Stimulated activated naive CD4-positive, alpha-beta T cell treated with Interleukin-2 at 50 U/mL for 16 hours (primary cell): ENCODE measurements around the gene RUNDC3A.

Source experiments
- DNase-seq: peaks from one replicate; lab custom pipeline; 2025; lab: John Stamatoyannopoulos, UW

The RUNDC3A gene

DNA sequence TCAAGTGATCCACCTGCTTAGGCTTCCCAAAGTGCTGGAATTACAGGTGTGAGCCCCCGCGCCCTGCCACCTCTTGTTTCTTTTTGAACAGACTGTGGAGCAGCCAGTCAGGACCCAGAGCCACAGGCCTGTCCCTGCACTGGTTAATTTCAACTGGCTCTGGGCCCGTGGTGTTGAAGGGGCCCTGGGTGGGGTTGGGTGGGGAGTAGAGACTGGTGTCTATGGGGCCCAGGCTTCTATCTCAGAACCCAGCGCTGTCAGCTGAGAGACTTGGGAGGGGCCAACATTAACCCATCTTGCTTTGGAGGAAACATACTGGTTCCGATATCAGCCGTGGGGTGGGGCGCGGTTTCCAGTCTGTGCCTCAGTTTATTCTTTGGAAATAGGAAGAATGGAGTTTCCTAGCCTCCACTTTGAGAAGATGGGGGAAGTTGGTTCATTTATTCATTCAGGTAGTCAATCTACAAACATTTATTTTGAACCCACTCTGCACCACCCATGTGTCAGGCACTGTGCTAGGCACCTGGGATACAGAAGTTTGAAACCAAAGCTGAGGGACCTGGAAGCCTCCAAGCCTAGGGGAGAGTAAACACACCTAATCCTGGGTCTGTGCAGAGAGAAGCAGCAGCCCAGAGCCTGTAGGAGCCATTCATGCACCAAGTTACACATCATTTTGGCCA is 24.9 kb upstream of the RUNDC3A start:
- DNase-seq: no peak

DNA sequence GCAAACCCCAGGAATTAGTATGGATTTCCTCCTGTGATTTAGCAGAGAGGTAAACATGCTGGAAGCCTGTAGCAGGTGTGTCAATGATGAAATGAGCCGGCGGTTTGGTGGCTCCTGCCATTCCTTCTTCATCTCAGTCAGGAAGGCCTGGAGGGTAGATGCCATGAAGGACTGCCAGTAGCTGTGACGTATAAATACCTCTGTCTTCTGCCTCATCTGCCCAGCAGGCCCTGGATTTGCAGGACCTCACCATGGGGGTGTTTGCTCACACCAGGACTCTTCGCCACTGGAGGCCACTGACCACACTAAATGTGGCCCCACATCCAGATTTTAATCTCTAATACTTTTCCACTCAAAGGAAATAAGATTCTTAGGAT is 24.4 kb upstream of the RUNDC3A start:
- no peak for DNase-seq

DNA sequence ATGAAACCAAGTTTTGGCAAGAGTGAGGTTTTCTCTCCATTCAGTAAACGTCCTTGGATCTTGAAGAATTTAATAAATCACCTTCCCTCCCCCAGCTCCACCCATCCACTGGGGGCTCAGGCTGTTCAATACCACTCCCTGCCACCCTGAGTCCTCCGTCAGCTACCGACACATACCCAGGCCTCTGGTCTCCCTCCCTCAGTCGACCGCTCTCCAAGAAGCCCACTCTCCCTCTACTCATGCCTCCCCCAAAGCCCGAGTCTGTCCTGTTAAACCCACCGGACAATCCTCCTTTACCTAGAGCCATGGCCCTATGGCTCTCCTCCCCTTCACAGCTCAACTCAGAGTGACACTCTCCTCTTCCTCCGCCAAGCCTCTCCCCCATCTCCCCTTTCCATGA is 20.8 kb upstream of the RUNDC3A start:
- DNase-seq: no peak

DNA sequence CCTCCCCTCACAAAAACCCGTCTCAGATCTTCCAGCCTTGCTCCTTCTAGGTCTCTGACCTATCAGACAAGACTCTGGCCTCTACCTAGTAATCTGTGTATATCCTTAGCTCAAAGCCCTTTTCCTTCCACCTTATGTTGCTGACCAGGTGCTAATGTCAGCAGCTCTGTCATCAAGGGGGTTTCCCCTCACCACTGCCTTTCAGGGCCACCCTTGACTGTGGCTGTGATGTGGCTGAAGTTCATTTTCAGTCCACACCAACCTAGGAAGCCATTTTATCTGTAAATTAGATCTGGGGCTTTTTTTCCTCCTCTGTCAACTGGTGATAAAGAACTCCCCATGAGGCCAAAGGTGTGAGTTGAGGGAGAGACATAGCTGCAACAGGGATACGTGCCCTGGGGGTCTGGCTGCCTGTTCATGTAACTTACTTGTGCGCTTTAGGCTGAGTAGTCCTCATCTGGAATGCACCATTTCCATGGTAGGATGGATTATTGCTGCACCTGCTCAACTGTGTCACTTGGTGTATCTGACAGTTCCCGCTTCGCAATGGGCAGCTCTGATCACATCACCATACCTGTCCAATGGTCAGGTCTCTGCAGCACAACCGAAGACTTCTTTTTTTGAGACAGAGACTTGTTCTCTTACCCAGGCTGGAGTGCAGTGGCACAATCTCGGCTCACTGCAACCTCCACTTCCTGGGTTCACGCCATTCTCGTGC is 14.7 kb upstream of the RUNDC3A start:
- DNase-seq: no peak

DNA sequence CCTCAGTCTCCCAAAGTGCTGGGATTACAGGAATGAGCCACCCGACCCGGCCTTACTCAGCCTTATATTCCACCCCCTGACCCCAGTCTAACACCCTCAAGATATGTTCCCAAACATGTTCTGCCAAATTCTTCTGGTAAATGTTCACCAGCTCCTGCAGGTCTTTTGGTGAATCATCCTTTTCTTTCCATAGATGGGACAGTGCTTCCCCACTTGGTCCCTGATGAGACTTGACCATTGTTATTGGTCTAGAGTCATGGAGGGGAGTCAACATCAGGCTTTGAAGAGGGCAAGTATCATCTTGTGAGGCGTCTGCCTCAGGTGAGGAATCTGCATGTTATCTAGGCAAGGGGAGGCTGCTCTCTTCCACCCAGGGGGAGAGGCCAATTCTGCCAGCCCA is 10.4 kb upstream of the RUNDC3A start:
- DNase-seq: no peak

DNA sequence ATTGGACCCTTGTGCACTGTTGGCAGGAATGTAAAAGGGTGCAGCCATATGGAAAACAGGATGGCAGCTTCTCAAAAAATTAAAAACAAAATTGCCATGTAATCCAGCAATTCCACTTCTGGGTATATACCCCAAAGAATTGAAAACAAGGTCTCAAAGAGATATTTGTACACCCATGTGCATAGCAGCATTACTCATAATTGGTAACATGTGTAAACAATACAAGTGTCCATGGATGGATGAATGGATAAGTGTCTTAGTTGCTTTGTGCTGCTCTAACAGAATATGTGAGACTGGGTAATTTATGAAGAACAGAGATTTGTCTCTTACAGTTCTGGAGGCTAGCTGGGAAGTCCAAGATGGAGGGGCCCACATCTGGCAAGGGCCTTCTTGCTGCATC is 3.8 kb upstream of the RUNDC3A start:
- DNase-seq: no peak

DNA sequence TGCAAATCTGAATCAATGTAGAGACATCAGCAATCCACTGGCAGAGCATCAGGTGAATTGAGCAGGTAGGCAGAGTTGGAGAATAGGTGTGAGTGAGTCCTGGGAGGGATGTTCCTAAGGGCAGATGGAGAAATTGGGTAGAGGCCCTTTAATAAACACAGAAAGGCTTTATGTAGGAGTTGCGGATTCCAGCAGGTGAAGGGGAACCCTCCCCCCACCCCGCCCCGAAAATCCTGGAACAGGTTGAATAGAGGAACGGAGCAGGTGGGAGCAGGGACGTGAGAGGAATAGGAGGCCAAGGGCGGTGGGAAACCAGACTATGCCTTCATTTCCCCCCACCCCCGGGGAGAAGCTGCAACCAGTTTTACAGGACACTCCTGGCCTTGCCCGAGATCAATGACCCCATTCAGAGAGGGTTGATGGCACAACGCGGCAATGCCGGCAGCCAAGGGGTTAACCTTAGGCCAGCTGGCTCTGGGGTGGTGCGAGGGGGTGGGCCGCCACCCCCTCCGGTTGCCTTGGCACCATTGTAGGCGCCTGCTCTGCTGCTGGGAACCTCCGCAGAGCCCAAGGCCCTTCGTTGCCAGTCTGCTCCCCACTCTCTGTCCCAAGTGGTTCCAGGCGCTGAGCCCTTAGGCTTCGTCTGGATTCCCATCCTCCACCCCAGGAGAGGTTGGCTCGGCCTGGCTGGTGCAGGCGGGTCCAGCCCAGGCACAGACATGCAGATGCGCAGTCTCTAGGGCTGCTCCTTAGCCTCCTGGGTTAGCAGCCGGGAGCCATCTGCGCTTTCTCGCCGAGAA is 814 bp upstream of the RUNDC3A start:
- DNase-seq: no peak

DNA sequence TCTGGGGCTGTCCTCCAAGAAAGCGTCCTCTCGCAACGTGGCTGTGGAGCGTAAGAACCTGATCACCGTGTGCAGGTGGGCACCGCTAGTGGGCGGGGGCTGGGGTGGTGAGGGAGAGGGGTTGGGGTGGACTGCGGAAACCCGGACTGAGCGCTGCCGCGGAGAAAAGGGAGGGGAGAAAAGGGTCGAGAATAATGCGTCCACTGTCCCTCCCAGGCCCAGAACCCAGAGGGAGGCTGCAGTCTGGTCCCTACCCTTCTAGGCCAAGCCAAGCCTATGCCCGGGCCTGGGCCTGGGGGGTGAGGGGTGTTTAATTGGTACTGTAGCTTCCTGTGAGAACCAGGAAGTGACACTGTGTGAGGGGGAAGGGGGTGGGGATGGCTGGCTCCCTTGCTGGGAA is 464 bp downstream of the RUNDC3A start:
- no peak for DNase-seq

DNA sequence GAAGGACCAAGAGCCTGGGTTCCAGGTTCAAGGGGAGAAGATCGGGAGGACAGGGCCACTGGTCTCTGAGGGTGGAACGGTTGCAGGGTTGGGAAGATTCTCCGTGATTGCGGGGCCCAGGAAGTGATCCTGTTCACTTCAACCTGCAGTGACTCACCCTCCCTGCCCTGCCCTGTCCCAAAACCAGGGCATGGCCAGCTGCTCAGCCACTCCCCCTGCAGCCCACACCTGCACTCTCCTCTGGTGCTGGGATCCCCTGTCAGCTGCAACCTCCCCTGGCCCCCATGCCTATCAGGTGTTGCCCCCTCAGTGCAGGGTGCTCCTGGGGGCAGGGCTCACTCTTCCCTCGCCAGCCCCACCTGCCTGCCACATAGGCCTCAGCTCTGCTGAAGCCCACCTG is 1.1 kb downstream of the RUNDC3A start:
- DNase-seq: no peak

DNA sequence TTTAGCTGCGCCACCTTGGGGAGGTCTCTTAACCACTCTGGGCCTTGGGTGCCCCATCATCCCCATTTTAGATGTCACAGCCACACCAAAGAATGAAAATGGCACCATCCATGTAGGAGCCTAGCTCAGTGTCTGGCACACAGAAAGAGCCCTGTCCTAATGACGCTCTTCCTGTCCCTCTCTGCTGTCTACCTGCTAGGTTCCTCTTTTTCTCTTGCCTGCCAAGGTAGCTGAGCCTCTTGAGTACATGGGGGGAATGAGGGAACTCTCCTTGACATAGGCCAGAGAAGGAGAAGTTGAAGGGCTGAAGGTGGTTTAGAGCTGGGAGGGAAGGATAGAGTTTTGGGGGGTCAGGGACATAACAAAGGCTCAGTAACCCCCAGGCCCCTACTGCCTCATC is 1.8 kb downstream of the RUNDC3A start:
- no peak for DNase-seq

DNA sequence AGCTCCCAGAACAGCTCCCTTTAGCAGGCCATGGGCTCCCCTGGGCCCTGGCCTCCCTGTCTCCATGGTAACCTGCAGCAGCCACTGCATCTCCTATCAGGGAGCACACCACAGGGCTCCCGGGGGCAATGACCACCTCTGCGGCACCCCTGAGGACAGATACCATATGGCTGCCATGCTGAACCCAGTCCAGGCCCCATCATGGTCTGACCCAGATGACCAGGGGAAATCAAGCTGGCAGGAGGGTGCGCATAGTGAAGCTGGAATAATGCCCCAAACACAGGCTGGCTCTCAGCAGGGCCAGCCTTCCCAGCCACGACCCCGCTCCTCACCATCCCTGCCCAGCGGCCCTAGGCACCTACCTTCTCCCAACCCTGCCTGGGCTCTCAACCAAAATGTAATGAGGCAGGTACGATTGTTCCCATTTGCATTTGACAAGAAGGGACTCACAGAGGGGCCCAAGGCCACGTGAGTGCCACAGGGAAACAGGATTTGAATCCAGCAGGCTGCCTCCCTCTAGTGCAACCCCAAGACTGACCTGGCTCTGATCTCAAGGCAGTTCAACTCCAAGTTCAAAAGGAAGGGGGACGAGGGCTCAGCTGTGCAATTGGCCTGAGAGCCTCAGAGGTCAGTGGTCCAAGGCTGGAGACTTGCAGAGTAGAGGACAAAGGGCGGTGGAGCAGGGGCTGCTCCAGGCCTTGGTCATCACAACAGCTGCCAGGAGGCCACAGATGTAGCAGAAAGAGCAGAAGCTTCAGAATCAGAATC is 2.4 kb downstream of the RUNDC3A start:
- DNase-seq: no peak

DNA sequence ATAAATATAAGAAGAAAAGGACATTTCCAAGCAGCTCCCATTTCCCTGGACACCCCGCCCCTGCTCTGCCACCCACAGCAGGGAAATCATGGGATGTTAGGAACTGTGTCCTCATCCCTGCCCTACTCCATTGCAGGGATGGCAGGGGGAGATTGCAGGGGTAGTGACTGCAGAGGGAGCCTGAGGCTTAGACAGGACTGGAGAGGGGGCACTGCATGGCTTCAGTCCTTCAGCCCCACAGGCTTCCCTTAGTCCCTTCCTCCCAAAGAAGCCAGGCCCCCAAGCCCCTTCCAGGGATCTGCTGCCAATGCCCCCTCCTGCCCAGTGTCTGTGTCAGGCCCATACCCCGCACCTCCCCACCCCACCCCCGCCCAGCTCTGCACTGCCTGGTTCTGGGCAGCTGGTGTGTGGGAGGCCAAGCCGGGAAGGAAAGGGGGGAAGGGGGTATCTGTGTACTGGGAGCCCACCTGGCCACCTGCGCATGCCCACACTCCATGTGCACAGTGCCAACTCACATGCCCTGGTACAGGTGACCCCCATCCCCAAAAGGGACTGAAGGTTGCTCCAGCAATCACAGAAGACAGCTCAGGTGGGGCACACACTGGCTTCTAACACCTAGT is 3.3 kb downstream of the RUNDC3A start:
- no peak for DNase-seq

DNA sequence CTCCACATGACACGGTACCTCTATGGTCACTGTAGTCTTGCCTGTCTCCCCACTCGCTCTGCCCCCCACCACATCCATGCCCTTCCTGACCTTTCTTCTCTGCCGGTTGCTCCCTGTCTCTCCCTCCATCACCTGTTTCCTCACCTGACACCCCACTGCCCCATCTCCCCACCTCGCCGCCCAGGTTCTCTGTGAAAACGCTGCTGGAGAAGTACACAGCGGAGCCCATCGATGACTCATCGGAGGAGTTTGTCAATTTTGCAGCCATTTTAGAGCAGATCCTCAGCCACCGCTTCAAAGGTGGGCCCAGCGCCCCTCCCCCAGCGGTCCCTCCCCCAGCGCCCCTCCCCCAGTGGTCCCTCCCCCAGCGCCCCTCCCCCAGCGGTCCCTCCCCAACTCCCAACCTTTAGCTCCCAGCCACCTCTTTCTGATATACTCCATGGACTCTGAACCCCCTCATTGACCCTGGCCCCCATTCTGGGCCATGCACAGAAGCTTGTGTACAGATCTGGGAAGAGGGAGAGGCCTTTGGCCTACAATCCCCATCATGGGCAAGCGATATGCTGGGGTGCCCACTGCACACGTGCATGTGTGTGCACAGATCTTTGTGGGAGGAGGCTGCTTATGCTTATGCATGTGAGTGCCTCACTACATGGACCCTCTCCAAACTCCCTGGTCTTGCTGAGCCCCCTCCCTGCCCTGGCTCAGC is 4.1 kb downstream of the RUNDC3A start:
- DNase-seq: no peak

DNA sequence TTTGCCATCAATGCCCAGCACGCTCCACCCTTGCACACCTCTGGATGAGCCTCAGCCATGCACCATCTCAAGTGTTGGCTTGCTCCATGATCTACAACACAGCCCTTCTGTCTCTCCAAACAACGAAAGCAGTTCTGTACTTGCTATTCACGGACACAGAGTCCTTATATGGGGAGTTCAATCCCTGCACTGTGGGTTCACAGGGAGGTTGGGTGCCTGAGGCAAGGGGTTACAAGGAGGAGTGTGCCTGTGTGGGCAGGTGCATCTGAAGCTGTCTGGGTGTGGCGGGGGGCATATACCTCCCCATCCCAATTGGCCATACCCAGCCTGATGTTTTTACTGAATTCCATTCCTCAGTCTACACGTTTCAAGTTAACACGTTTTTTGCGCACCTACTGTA is 5.6 kb downstream of the RUNDC3A start:
- DNase-seq: no peak

DNA sequence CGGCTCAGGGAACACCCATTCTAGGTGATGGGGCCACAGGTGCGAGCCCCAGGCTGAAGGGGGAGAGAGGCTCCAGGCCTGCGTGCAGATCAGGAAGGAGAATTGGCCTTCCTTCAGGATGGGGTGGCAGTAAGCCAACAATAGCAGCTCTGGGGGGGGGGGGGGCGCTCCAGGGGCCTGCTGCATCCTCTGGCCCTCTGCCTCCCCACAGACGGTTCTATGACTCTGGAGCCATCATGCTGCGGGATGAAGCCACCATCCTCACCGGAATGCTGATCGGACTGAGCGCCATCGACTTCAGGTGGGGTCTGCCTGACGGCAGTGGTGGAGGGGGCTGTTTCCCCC is 6.1 kb downstream of the RUNDC3A start:
- DNase-seq: no peak

DNA sequence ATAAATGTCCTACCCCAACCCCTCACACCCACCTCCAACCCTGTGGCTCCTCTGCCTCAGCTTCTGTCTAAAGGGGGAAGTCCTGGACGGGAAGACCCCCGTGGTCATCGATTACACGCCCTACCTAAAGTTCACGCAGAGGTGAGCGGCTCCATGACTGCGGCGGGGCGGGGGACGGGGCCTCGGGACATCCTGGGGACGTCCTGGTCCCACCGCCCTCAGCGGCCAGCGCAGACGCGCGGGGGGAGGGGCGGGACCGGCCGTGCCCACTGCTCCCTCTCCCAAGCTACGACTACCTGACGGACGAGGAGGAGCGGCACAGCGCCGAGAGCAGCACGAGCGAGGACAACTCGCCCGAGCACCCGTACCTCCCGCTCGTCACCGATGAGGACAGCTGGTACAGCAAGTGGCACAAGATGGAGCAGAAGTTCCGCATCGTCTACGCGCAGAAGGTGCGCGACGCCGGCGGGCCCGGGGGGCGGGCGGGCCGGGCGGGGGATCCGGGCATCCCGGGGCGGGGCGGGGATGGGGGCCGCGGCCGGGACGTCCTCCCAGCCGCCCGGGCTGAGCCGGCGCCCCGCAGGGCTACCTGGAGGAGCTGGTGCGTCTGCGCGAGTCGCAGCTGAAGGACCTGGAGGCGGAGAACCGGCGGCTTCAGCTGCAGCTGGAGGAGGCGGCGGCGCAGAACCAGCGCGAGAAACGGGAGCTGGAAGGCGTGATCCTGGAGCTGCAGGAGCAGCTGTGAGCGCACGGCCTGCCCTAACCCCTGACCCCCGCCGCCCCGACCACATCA is 6.7 kb downstream of the RUNDC3A start:
- DNase-seq: peak; percentile 46

DNA sequence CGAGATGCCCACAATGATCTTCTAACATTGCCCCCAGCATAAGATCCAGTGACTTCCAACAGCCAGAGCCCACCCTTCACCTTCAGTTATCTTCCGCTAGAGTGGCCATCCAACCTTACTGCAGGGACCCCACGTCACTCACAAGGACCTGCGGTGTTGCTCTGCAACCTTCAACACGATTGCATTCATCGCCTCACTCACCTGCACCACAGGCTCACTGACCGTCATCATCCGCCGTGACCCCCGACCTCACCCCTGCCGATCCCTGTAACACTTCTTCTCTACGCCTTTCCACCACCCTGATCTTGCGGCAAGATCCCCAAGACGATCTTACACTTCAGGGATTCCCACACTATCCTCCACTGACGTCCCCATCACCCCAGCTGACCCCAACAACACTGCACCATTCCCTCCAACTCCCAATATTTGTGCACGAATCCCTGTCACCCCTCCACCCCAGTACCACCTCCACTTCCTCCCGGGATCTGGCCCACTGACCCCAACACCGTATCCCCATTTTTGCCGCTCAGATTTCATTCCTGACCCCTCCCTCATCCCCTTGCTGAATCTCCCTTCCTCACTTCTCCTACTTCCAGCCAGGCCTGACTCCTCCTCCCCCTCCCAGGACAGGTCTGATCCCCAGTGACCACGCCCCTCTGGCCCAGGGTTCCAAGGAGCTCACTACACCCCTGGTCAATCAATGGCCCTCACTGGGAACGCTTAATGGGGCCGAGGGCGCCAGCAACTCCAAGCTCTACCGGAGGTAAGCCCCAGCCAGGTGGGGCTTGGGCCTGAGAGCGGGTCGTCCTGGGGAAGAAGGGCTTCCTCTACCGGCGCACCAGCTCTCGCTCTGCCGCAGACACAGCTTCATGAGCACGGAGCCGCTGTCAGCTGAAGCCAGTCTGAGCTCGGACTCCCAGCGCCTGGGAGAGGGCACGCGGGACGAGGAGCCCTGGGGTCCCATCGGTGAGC is 7.6 kb downstream of the RUNDC3A start:
- no peak for DNase-seq

DNA sequence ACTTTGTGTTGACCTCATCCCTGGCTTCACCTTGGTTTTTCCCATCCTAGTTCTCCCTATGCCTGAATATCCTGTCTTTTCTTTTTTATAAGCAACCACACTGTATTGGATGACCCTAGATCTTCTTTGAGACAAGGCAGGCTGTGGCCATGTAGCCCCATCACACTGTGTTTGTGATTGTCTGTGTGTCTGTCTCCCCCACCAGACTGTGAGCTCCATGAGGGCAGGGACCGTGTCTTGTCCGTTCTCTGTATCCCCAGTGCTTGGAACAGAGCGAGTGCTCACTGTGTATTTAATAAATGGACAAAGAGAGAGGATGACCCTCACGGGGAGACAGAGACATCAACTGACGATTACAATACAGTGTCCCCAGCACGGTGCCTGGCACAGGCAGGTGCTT is 9.1 kb downstream of the RUNDC3A start:
- DNase-seq: no peak
